GM12878 (cell line): ENCODE results near the gene BAZ1B. TPM values are rescaled to one million over a fixed set of nuclear protein-coding genes. Genes with fewer than 3 reads are reported as not detected.

Experiments used
- ATAC-seq: fragments of 200-7000 bp; cut with Tn5 transposase; 3 replicates; pipeline ENCODE4 v1.9.1; 2020; ENCODE audit warnings: mild to moderate bottlenecking, moderate library complexity
- BruUV-seq: library from RNA; stranded (reverse); fragments of 400-500 nt; replicated peaks from 2 replicates; lab custom pipeline; 2021; lab: Mats Ljungman, UMichigan
- CTCF ChIA-PET: fragments of 300-600 bp; sonication (Branson Sonifier 250); formaldehyde crosslinking; extraction: SDS; loops from one replicate; lab custom pipeline; 2021; ENCODE audit warnings: inconsistent platforms; lab: Yijun Ruan, JAX
- POLR2A ChIA-PET: fragments of 350-600 bp; formaldehyde crosslinking; extraction: SDS; loops from one replicate; lab custom pipeline; 2021; ENCODE audit warnings: inconsistent platforms; lab: Charles Lee
- RAD21 ChIA-PET: fragments of 300-600 bp; sonication (Branson Sonifier 250); formaldehyde crosslinking; loops from one replicate; lab custom pipeline; 2023; ENCODE audit warnings: antibody characterized with exemption; ENCODE audit not compliant: unreplicated experiment; lab: Charles Lee
- SMC1A ChIA-PET: fragments of 300-600 bp; sonication (Branson Sonifier 250); formaldehyde crosslinking; loops from one replicate; lab custom pipeline; 2023; ENCODE audit not compliant: unreplicated experiment, uncharacterized antibody; lab: Charles Lee
- DNase-seq: peaks from one replicate; pipeline ENCODE4 v3.0.0-alpha.2; 2011; ENCODE audit warnings: low read depth, low spot score
- FAIRE-seq: peaks from 3 replicates; lab custom pipeline; 2011; peaks lifted over from hg19 to GRCh38; lab: Jason Lieb, UNC
- H2AFZ ChIP-seq: 2 replicates; pipeline ENCODE4 v1.6.0; 2011; ENCODE audit warnings: low read depth, low read length, control low read depth; ENCODE audit not compliant: control insufficient read depth
- H3K27ac ChIP-seq: 2 replicates; pipeline ENCODE4 v1.5.1; 2011; ENCODE audit warnings: control low read depth; ENCODE audit not compliant: control insufficient read depth, insufficient read depth
- H3K27me3 ChIP-seq, 2 experiments: replicated peaks in 1 of 2; 2 replicates each; pipeline versions ENCODE4 v1.6.0 to v1.6.1; 2011; ENCODE audit warnings: low read length in 1 of 2; ENCODE audit not compliant: control insufficient read depth in 2 of 2, insufficient read depth in 2 of 2
- H3K36me3 ChIP-seq, 2 experiments: 2 replicates each; pipeline ENCODE4 v1.5.1; 2011; ENCODE audit warnings: low read length in 1 of 2; ENCODE audit not compliant: control insufficient read depth in 2 of 2, insufficient read depth in 2 of 2
- H3K4me1 ChIP-seq: 2 replicates; pipeline ENCODE4 v1.6.1; 2011; ENCODE audit warnings: mild to moderate bottlenecking, low read length, moderate library complexity, mixed read lengths; ENCODE audit not compliant: control insufficient read depth, insufficient read depth
- H3K4me2 ChIP-seq: 2 replicates; pipeline ENCODE4 v1.6.0; 2011; ENCODE audit warnings: control low read depth; ENCODE audit not compliant: control insufficient read depth, insufficient read depth
- H3K4me3 ChIP-seq: fragments of 200-600 bp; sonication (generic); 2 replicates; pipeline ENCODE4 v1.5.1; 2016
- H3K79me2 ChIP-seq: 2 replicates; pipeline ENCODE4 v1.6.0; 2011; ENCODE audit warnings: low read length; ENCODE audit not compliant: control insufficient read depth, insufficient read depth
- H3K9ac ChIP-seq: 2 replicates; pipeline ENCODE4 v1.8.0; 2011; ENCODE audit warnings: low read length, control low read depth, mixed read lengths; ENCODE audit not compliant: control insufficient read depth, insufficient read depth
- H3K9me3 ChIP-seq: replicated peaks from 3 replicates; pipeline ENCODE4 v1.5.1; 2011; ENCODE audit warnings: mild to moderate bottlenecking, low read length; ENCODE audit not compliant: control insufficient read depth, insufficient read depth
- H4K20me1 ChIP-seq: 2 replicates; pipeline ENCODE4 v1.6.0; 2011; ENCODE audit not compliant: control insufficient read depth, insufficient read depth
- BACH1 ChIP-seq: fragments of 450-650 bp; IDR thresholded peaks from 2 replicates; pipeline ENCODE4 v1.6.1; 2017; ENCODE audit warnings: mild to moderate bottlenecking, borderline replicate concordance
- BCL11A ChIP-seq: IDR thresholded peaks from 2 replicates; pipeline ENCODE4 v1.6.1; 2011; ENCODE audit warnings: low read depth, low read length
- CBX5 ChIP-seq: sonication (generic); IDR thresholded peaks from 2 replicates; pipeline ENCODE4 v1.6.1; 2016; ENCODE audit warnings: low read depth, moderate library complexity, mild to moderate bottlenecking, inconsistent platforms
- CHD1 ChIP-seq: IDR thresholded peaks from 2 replicates; pipeline ENCODE4 v1.6.1; 2012; ENCODE audit warnings: low read depth, low read length, improper control_type of control experiment
- CHD4 ChIP-seq: fragments of 200-600 bp; sonication (generic); IDR thresholded peaks from 2 replicates; pipeline ENCODE4 v1.6.1; 2016; ENCODE audit warnings: mild to moderate bottlenecking
- FOXM1 ChIP-seq: IDR thresholded peaks from 2 replicates; pipeline ENCODE4 v1.6.1; 2012; ENCODE audit warnings: low read depth, mild to moderate bottlenecking, inconsistent platforms, low read length, moderate library complexity
- IKZF2 ChIP-seq, 2 experiments: fragments of 450-650 bp; IDR thresholded peaks; 2 replicates each; pipeline ENCODE4 v1.6.1; 2017; ENCODE audit warnings: mild to moderate bottlenecking in 2 of 2, moderate library complexity in 2 of 2
- MEF2B ChIP-seq: fragments of 450-650 bp; IDR thresholded peaks from 2 replicates; pipeline ENCODE4 v1.6.1; 2018; ENCODE audit warnings: mild to moderate bottlenecking, moderate library complexity; ENCODE audit not compliant: partially characterized antibody, poor library complexity, severe bottlenecking
- POLR2AphosphoS2 ChIP-seq: IDR thresholded peaks from 2 replicates; pipeline ENCODE4 v1.6.1; 2011; ENCODE audit warnings: low read depth, mild to moderate bottlenecking, low read length, improper control_type of control experiment, moderate library complexity
- SUPT20H ChIP-seq: IDR thresholded peaks from 2 replicates; pipeline ENCODE4 v1.6.1; 2011; ENCODE audit warnings: low read depth, mild to moderate bottlenecking, low read length, moderate library complexity, borderline replicate concordance; ENCODE audit not compliant: control insufficient read depth
- ZBED1 ChIP-seq: IDR thresholded peaks from 2 replicates; pipeline ENCODE4 v1.6.1; 2016; ENCODE audit warnings: borderline replicate concordance
- ZBTB11 ChIP-seq: fragments of 450-650 bp; formaldehyde crosslinking; IDR thresholded peaks from 2 replicates; pipeline ENCODE4 v1.5.0; 2022; ENCODE audit warnings: mild to moderate bottlenecking, missing genetic modification characterization
- ZNF217 ChIP-seq: fragments of 450-650 bp; IDR thresholded peaks from 2 replicates; pipeline ENCODE4 v1.6.1; 2017; ENCODE audit warnings: antibody characterized with exemption, mild to moderate bottlenecking
- ZNF274 ChIP-seq: IDR thresholded peaks from one replicate; pipeline ENCODE4 v1.8.0; 2011; ENCODE audit not compliant: insufficient read length, insufficient read depth
- ZZZ3 ChIP-seq: IDR thresholded peaks from 2 replicates; pipeline ENCODE4 v1.6.1; 2011; ENCODE audit warnings: low read depth; ENCODE audit not compliant: control insufficient read depth, insufficient read length
- WGBS: methylation state at CpG from one replicate; pipeline ENCODE4 v1.1.6; 2016; ENCODE audit warnings: low lambda C conversion rate; ENCODE audit not compliant: insufficient replicate concordance, insufficient coverage; ENCODE audit errors: missing lambda C conversion rate; 5-methylcytosine and 5-hydroxymethylcytosine counted together
- in situ Hi-C: fragments of 300-500 bp; cut with MboI; formaldehyde crosslinking; loops from 9 replicates; pipeline ENCODE4 v1.14.3; 2018; ENCODE audit warnings: mixed read lengths
- intact Hi-C: fragments of 100-400 bp; cut with micrococcal nuclease; formaldehyde crosslinking; loops from one replicate; pipeline ENCODE4 v1.14.2; 2022; ENCODE audit not compliant: unreplicated experiment
- polyA plus RNA-seq, 11 experiments: library from polyadenylated mRNA; depleted of rRNA in 4 of 11; unstranded in 6 of 11; stranded (reverse) in 5 of 11; fragments of >200 nt; fragmentation: Nextera tagmentation in 4 of 11; fragmentation: Illumina TruSeq in 1 of 11; extraction: Ambion mirVana in 4 of 11; extraction: Trizol in 1 of 11; gene quantifications; 1 replicate in 1 of 11; 2 replicates in 10 of 11; pipeline versions ENCODE4 v1.2.1 to v1.2.3, GENCODE V29; 2011 to 2016; ENCODE audit warnings: inconsistent platforms in 2 of 11, missing spikeins in 2 of 11, low read depth in 1 of 11
- total RNA-seq, 4 experiments: library from RNA; depleted of rRNA in 3 of 4; stranded (reverse); fragments of >200 nt in 3 of 4; fragmentation: Illumina TruSeq in 1 of 4; extraction: Trizol in 1 of 4; gene quantifications; 2 replicates each; pipeline versions ENCODE4 v1.2.1 to v1.2.3, GENCODE V29; 2013 to 2021
- TF ChIP-seq, protein P1 (sequence below): fragments of 450-650 bp; IDR thresholded peaks from 2 replicates; pipeline ENCODE4 v1.6.1; 2017; ENCODE audit warnings: borderline replicate concordance

BAZ1B gene
- total and polyA plus RNA-seq, 10 of the 15 experiments (the other 5 are each of a cell fraction or from before 2014, with no cell fraction given): 14.0 to 77.4 (median 36.2) TPM

DNA sequence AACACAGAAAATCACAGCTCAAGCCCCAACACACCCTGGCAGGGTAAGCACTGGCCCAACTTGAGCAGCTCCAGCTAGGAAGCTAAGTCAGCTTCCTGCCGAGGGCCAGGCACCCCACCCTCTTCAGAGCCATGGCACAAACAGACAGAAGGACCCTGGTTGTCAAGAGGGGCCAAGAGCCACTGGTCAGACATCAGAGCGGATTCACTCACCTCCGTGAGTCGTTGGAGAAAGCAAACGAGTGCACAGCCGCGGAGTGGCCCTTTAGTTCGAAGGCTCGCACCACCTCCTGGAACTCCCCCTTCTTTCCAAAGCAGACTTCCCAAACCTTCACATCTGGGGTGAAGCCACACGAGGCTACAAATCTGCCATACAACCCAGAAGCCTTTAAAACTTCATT, 48.9 kb upstream of the BAZ1B start:
- Histone ChIP-seq H3K9me3 (no peaks in the 10 kb centered on the region), H3K79me2 (0 out of 2 replicates have a peak, but pooled peaks cover 2% of the 10 kb centered on the region), H3K9ac (no peak overlapping the region), H3K27ac (no peak overlapping the region), H3K36me3 (peaks cover 10 to 13% of the 10 kb centered on the region in 2 experiments; a peak in 3 of 4 replicates), H3K4me3 (no peak overlapping the region), H3K4me1 (no peaks in the 10 kb centered on the region), H3K27me3 (no peaks in the 10 kb centered on the region), H3K4me2 (no peak overlapping the region), H2AFZ (no peak overlapping the region), H4K20me1 (no peaks in the 10 kb centered on the region)
- ChIA-PET RAD21 (no interaction called here), POLR2A (no interaction called here), SMC1A (no interaction called here), CTCF (no interaction called here)
- no peak for TF ChIP-seq CHD4
- TF ChIP-seq ZZZ3: no peak
- no peak for TF ChIP-seq POLR2AphosphoS2
- no peak for TF ChIP-seq ZNF217
- TF ChIP-seq FOXM1: no peak
- no peak for TF ChIP-seq ZBTB11 (CRISPR knock-in tag)
- no peak for TF ChIP-seq BCL11A
- no peak for TF ChIP-seq IKZF2 (IDR thresholded peaks at IDR 0.05)
- no peak for TF ChIP-seq SUPT20H
- TF ChIP-seq CHD1: no peak
- TF ChIP-seq ZBED1: no peak
- TF ChIP-seq, protein P1, sequence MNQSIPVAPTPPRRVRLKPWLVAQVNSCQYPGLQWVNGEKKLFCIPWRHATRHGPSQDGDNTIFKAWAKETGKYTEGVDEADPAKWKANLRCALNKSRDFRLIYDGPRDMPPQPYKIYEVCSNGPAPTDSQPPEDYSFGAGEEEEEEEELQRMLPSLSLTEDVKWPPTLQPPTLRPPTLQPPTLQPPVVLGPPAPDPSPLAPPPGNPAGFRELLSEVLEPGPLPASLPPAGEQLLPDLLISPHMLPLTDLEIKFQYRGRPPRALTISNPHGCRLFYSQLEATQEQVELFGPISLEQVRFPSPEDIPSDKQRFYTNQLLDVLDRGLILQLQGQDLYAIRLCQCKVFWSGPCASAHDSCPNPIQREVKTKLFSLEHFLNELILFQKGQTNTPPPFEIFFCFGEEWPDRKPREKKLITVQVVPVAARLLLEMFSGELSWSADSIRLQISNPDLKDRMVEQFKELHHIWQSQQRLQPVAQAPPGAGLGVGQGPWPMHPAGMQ: no peak
- TF ChIP-seq BACH1: no peak
- TF ChIP-seq ZNF274: no peak
- TF ChIP-seq MEF2B: no peak
- no peak for TF ChIP-seq CBX5
- WGBS: 89% methylated on average over 10 of the region's 10 CpGs
- no peak for ATAC-seq
- intact Hi-C loops: no loop called here
- BruUV-seq: no TSS peak
- DNase-seq: no peak
- FAIRE-seq: no peak
- in situ Hi-C loops: no loop called here
